ENCODE results near the gene NR3C1.

DNA sequence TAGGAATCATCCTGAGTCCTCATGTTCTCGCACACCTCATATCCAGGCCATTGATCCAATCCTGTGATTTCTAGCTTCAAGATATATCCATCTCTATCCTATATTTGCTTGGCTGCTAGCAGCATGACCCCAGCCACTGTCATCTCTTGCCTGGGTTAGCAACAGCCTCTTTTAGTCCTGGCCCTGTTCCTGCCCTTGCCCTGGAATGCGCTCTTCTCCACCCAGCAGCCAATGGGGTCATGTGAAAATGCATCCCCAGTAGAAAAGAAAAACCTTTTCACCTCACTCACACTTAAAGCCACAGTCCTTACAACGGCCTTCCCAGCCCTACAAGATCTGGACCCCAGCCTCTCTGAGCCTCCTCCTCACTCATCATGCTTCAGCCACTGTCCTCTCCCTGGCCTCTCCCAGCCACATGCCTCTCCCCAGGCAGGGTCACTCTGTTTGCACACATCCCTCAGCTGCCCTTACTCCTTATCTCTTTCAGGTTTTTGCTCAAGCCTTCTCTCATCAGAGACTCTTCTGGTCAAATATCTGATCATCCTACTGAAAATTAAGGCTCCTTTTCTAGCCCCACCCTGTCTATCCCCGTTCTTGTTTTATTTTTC lies 34.3 kb upstream of the NR3C1 start:
- TF ChIP-seq, protein P1, sequence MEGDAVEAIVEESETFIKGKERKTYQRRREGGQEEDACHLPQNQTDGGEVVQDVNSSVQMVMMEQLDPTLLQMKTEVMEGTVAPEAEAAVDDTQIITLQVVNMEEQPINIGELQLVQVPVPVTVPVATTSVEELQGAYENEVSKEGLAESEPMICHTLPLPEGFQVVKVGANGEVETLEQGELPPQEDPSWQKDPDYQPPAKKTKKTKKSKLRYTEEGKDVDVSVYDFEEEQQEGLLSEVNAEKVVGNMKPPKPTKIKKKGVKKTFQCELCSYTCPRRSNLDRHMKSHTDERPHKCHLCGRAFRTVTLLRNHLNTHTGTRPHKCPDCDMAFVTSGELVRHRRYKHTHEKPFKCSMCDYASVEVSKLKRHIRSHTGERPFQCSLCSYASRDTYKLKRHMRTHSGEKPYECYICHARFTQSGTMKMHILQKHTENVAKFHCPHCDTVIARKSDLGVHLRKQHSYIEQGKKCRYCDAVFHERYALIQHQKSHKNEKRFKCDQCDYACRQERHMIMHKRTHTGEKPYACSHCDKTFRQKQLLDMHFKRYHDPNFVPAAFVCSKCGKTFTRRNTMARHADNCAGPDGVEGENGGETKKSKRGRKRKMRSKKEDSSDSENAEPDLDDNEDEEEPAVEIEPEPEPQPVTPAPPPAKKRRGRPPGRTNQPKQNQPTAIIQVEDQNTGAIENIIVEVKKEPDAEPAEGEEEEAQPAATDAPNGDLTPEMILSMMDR (IDR thresholded peaks at IDR 0.05; ENCODE audit: insufficient read depth, low read length, poor library complexity, severe bottlenecking): no peak
- TF ChIP-seq EZH2phosphoT487 (conservative IDR thresholded peaks at IDR 0.05; ENCODE audit: low read length): no peak
